RPMI7951 (cell line): ENCODE data around the gene PWP2. TPM values are rescaled to one million over a fixed set of nuclear protein-coding genes. Genes with fewer than 3 reads are reported as not detected.
"Not testable (repeated sequence)": the region's sequence is repeated elsewhere in the genome, so short reads cannot be mapped to it uniquely, and the experiment has no call there.

Source experiments
- DNase-seq: peaks from one replicate; pipeline ENCODE4 v3.0.0-alpha.2; 2012; ENCODE audit warnings: low read depth
- total RNA-seq: library from RNA; depleted of rRNA; stranded (reverse); fragments of >200 nt; shearing (Covaris generic); gene quantifications from 2 replicates; pipeline ENCODE4 v1.2.3, GENCODE V29; 2014

PWP2 gene
- total RNA-seq, 1 experiment from 2014 or later, result 2.2 TPM

DNA sequence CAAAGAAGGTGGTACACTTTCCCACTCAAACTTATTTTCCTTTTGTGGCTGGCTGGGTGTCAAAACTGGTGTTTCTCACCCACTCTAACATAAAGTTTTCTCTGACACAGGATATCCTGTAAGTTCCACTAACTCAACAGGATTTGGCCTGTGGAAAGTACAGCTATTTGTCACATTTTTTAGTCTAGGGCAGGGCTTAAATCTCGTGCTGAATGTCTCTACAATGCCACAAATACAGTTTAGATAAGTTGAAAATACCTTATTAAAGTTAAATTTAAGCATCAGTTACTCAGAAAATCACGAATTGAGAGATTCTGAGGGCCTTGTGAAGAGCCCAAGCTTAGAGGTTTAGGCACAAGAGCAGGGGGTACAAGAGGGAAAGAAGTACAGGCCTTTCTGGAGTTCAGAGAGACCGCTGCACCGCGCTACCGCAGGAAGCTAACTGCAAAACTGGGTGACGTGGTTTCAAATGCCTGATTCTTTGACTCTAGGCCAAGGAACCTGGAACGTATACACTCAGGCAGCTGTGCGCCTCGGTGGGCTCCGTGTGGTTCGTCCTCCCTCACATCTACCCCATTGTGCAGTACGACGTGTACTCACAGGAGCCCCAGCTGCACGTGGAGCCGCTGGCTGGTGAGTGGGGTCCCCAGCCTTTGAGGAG, 23.4 kb upstream of the PWP2 start:
- DNase-seq, result no peak

DNA sequence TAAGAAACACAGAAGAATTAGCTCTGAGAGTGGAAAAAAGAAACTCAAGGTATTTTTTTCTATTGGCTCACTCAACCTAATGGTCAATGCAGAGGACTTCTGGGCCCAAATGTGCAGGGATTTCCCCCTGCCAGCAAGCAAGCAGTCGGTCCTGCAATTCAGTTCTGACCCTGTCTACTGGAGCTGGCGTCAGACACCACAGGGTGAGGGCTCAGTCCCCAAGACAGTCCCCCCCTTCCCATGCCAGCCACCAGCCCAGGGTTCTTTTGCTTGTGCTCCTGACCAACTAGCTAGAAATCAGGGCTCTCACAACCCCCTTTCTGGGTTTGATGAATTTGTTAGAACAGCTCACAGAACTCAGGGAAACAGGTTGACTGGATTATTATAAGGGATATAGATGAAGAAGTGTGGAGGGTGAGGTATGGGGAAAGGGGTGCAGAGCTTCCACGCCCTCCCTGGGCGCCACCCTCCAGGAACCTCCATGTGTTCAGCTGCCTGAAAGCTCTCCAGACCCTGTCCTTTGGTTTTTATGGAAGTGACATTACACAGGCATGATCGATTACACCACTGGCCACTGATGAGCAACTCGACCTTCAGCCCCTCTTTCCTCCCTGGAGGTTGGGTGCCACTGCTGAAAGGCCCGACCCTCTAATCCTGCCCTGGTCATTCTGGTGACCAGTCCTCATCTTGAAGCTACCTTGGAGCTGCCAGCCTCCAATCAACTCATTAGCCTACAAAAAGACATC, 22.5 kb upstream of the PWP2 start:
- no peak for DNase-seq

GRCh38 chr21:44085491-44086321, 21.5 kb upstream of the PWP2 start:
- DNase-seq, result no peak

DNA sequence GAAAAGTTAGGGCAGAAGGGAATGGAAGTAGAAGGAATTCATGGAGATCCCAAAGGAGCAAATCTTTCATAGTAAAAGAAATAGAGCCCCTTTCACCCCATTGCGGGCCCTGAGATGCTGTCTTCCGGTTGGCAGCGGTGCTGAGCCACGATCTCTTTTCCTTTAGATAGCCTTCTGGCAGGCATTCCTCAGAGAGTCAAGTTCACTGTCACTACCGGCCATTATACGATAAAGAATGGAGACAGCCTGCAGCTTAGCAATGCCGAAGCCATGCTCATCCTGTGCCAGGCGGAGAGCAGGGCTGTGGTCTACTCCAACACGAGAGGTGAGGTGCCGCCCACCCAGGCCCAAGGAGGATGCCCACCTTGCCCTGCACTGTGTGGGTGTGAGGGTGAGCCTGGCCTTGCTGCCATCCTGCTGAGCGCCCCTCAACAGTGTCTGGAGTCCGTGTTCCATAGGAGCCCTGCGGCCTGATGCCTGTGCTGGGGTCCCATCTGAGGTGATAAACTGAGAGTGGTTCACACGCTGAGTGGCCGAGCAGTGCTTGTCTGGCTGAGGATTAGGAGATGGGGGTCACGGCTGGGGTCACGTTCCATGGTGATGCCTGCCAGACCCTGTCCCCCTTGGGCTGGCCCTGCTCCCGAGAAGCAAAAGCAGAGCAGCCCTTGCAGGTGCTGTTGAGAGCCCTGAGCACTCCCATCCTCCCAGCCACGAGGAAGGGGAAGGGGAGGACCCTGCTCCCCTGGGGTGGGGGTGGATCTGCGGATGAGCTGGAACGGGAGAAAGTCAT, 20.4 kb upstream of the PWP2 start:
- DNase-seq, result no peak

- DNase-seq, result no peak
Measured at GRCh38 chr21:44087426-44088400, 19.5 kb upstream of the PWP2 start.

DNA sequence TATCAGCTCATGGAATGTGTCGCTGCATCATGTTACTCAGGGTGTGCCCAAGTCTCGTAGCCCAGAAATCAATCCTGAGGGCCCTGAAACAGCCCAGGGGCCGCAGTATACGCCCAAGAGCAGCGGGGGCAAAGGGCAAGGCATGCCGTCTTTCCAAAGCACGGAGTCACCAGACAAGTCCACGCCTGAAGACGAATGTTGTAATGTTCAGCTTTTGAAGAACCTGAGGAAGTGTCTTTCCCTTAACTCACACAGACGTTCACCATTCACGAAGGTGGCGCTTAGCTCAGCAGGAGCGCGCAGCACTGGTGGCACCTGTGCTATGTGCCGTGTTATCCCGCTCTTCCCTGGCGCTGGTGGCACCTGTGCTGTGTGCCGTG, 18.8 kb upstream of the PWP2 start:
- DNase-seq, result no peak

DNA sequence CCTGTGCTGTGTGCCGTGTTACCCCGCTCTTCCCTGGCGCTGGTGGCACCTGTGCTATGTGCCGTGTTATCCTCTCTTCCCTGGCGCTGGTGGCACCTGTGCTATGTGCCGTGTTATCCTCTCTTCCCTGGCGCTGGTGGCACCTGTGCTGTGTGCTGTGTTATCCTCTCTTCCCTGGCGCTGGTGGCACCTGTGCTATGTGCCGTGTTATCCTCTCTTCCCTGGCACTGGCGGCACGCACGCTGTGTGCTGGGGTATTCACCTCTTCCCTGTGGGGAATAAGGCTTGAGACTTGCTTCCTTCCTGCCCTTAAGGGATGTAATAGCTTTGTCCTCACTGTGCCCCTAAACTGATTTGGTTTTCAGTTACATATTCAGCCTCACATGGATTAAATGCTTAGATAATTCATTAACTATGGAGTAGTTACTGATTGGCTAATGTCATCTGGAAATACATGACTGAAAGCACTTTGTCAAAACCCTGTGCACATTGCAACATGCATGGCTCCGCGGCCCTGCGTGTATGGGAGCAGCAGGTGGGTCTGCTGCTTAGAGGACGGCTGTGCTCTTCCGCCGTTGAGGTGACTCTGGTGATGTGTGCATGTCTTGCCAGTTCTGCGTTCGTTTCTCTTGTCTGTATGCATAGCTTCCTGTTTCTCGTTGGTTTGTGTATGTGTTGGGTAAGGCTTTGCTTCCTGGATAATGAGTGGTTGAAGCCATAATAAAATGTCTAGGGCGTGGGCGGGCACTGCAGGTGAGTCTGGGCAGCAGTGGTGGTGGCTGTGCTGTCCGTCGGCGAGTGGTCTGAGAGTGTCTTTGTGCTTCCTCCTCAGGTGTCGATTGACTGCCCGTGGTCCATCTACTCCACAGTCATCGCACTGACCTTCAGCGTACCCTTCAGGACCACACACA, 17.9 kb upstream of the PWP2 start:
- DNase-seq, result no peak

DNA sequence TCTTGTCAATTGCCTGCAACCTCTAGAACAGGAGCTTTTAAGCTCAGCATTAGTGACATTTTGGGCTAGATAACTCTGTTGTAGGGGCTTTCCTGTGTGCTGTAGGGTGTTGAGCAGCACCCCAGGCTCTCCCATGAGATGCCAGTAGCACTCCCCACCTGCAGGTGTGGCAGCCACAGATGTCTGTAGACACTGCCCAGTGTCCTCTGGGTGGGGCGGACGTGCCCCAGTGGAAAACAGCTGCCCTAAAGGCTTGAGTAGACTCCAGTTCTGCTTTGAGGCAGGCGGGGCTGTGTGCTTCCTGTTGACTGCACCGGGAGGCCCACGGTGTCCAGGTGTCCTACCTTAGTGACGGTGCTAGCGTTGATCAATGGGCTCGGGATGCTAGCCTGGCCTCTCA, 16.9 kb upstream of the PWP2 start:
- DNase-seq, result no peak

DNA sequence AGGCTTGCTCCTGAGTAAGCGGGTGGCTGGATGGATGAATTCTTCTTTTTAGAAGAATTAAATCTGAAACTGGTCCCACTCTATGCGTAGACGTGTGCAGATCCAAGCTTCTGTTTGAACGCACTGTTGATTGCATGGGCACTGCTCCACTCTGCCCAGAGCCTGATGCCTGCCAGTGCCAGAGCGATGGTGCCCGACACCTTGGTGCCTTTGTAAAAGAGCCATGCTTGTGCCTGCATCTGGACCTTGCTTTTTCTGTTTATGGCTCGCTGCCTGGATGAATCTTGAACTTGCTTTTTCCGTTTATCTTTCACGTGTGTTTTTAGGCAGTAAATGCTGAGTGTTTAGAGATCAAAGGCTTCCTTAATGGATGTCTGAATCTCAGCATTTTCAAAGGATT, 15.0 kb upstream of the PWP2 start:
- no peak for DNase-seq

DNA sequence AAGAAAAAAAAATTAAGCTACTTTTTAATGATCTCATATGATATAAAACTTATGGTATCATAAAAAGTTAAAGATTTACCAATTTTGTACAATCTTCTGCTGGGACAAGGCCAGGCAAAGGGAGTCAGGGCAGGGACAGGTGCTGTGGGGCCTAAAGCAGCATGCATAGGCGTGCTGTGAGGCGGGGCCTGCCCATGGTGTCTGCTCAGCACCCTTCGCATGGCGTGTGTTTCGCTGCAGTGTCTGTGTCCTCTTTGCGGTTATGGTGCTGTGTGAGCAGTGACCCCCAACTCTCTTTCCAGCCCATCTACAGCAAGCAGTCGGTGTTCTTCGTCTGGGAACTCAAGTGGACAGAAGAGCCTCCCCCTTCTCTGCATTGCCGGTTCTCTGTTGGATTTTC, 13.4 kb upstream of the PWP2 start:
- DNase-seq, result no peak

DNA sequence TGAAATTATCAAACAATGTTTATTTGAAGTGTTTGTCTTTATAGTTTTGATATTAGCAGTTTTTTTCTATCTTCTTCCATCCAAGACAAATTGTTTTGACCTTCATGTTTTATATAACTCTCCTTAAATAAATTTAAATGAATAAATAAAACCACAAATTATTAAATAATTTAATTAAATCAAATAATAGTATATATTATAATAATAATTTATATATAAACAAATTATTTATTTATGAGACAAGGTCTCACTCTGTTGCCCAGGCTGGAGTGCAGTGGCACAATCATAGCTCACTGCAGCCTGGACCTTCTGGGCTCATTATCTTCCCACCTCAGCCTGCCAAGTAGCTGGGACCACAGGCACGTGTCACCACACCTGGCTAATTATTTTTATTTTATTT, 12.4 kb upstream of the PWP2 start:
- no peak for DNase-seq

DNA sequence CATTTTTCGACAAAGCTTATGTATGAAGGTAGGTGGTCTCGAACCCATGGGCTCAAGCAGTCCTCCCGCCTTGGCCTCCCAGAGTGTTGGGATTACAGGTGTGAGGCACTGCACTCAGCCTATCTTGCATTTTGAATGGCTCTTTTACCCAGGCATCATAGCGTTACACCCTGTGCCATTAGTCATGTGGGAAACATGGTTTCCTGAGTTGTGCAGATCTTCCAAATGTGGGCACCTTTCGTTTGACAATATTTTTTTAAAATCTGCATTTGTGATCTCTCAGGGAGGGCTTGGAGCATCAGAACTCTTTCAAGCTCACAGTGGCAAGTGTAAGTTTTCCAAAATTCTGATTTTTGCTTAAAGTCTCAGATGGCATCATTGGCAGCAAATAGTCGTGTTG, 8.7 kb upstream of the PWP2 start:
- DNase-seq, result not testable (repeated sequence)

DNA sequence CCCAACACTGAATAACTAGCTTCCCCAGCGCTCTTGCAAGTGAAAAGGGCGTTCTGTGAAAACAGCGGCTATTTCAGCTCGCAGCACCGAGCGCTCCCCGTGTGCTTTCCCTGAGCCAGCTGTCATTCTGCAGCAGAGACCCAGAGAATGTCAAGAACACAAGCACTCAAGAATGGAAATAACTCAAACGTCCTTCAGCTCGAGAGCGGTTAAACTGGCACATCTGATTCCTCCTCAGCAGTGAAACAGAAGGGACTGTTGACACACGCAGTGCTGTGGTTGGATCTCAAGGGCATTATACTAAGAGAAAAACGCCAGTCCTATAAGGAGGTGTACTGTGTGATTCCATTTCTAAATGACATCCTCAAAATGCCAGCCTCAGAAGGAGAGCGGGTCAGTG, 8.2 kb upstream of the PWP2 start:
- not testable (repeated sequence) for DNase-seq

- not testable (repeated sequence) for DNase-seq
Measured at GRCh38 chr21:44107589-44107988, 390 bp downstream of the PWP2 start.

DNA sequence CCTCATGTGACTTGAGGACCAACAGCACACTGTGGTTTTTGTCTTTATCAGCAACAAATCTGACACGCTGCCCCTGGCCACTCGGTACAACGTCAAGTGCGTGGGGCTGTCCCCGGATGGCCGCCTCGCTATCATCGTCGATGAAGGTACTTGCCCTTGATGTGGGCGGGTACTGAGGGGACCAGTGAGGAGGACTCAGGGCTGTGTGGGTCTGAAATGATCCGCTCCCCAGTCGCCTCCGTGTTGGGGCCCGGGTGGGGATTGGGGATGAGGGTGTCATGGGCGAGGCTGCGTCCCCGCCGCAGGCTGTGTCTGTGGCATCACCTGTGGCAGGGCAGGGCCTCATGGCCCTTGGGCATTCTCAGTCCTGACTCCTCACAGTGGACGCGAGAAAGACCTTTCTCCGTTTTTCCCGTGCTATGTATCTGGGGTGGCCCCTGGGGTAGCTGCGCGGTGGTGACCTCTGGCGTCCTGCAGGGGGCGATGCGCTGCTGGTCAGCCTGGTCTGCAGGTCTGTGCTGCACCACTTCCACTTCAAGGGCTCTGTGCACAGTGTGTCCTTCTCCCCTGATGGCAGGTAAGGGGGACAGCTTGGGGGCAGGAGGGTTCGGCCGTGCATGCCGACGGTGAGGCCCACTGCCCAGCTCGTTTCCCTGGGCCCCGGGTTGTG, 6.6 kb downstream of the PWP2 start:
- DNase-seq, result not testable (repeated sequence)

GRCh38 chr21:44122131-44122530, 14.9 kb downstream of the PWP2 start:
- not testable (repeated sequence) for DNase-seq

DNA sequence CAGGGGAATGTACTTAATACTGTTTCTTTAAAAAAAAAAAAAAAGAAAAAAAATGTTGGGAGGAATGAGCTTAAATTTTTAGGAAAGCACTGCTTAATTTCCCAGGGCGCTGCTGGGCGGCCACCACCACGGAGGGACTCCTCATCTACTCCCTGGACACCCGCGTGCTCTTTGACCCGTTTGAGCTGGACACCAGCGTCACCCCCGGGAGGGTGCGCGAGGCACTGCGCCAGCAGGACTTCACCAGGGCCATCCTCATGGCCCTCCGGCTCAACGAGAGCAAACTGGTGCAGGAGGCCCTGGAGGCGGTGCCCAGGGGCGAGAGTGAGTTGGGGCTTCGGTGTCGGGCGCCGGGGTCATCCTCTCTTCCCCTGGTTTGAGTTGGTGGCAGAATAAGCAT, 20.6 kb downstream of the PWP2 start:
- not testable (repeated sequence) for DNase-seq

DNA sequence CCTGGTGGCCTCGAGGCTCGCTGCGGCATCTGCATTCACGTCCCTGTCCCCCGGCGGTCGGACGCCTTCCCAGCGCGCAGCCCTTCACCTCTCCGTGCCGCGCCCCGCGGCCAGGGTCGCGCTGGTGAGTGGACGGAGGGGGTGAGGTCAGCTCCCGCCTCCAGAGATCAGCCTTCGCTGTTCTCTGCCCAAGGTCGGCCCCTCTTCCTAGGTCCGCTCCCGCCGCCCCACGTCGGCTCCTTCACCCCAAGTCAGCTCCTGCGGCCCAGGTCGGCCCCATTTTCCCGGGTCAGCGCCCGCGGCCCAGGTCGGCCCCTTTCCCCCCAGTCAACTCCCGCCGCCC, 26.5 kb downstream of the PWP2 start:
- DNase-seq, result not testable (repeated sequence)

- not testable (repeated sequence) for DNase-seq
Measured at GRCh38 chr21:44134732-44135131, 27.5 kb downstream of the PWP2 start.
